Neural cell (in vitro differentiated cells): ENCODE results near the gene ZNF148. TPM values are rescaled to one million over a fixed set of nuclear protein-coding genes. Genes with fewer than 3 reads are reported as not detected.

Source experiments
- H2AFZ ChIP-seq: fragments of 200-600, 300-800 bp; sonication (generic), shearing (Covaris generic); 2 replicates; pipeline ENCODE4 v1.6.0; 2014; ENCODE audit warnings: low read depth, mild to moderate bottlenecking, antibody characterized with exemption, low read length, moderate library complexity
- H3F3A ChIP-seq: fragments of 200-600 bp; shearing (Covaris generic); 2 replicates; pipeline ENCODE4 v1.6.1; 2016; ENCODE audit warnings: mild to moderate bottlenecking, moderate library complexity, mixed read lengths, antibody characterized with exemption, low read length; ENCODE audit not compliant: insufficient read depth, poor library complexity, severe bottlenecking
- H3K27ac ChIP-seq: fragments of 200-600, 300-800 bp; sonication (generic), shearing (Covaris generic); 2 replicates; pipeline ENCODE4 v1.5.1; 2014; ENCODE audit warnings: mild to moderate bottlenecking, low read length, moderate library complexity
- H3K27me3 ChIP-seq: fragments of 300-800, 200-600 bp; sonication (generic), shearing (Covaris generic); 2 replicates; pipeline ENCODE4 v1.6.0; 2014; ENCODE audit warnings: mild to moderate bottlenecking, low read depth, low read length, moderate library complexity; ENCODE audit not compliant: insufficient read depth
- H3K36me3 ChIP-seq: fragments of 300-800, 200-600 bp; sonication (generic), shearing (Covaris generic); 2 replicates; pipeline ENCODE4 v1.5.1; 2014; ENCODE audit warnings: mild to moderate bottlenecking, antibody characterized with exemption, low read length, moderate library complexity; ENCODE audit not compliant: insufficient read depth
- H3K4me2 ChIP-seq: fragments of 300-800, 200-600 bp; sonication (generic), shearing (Covaris generic); 2 replicates; pipeline ENCODE4 v1.6.0; 2014; ENCODE audit warnings: mild to moderate bottlenecking, low read length
- H3K4me3 ChIP-seq: fragments of 300-800, 200-600 bp; sonication (generic), shearing (Covaris generic); 2 replicates; pipeline ENCODE4 v1.5.1; 2014; ENCODE audit warnings: mild to moderate bottlenecking, low read length, moderate library complexity
- H3K79me2 ChIP-seq: fragments of 200-600 bp; shearing (Covaris generic); replicated peaks from 2 replicates; pipeline ENCODE4 v1.6.0; 2014; ENCODE audit warnings: mild to moderate bottlenecking, low read length, moderate library complexity; ENCODE audit not compliant: insufficient read depth
- H3K9ac ChIP-seq: fragments of 300-800, 200-600 bp; sonication (generic), shearing (Covaris generic); 2 replicates; pipeline ENCODE4 v1.6.1; 2016; ENCODE audit warnings: mild to moderate bottlenecking, low read length, mixed read lengths
- H3K9me2 ChIP-seq: fragments of 200-600 bp; shearing (Covaris generic); 2 replicates; pipeline ENCODE4 v1.6.1; 2016; ENCODE audit warnings: mild to moderate bottlenecking, low read length, mixed read lengths; ENCODE audit not compliant: insufficient read depth
- H3K9me3 ChIP-seq: fragments of 200-600, 300-800 bp; sonication (generic), shearing (Covaris generic); 2 replicates; pipeline ENCODE4 v1.6.1; 2016; ENCODE audit warnings: mild to moderate bottlenecking, mixed run types, low read length, moderate library complexity, mixed read lengths
- H4K20me1 ChIP-seq: fragments of 200-600 bp; shearing (Covaris generic); 2 replicates; pipeline ENCODE4 v1.6.1; 2016; ENCODE audit warnings: mild to moderate bottlenecking, mixed run types; ENCODE audit not compliant: insufficient read depth
- CTCF ChIP-seq: fragments of 450-650 bp; IDR thresholded peaks from 2 replicates; pipeline ENCODE4 v1.5.1; 2014; ENCODE audit warnings: antibody characterized with exemption, mild to moderate bottlenecking, moderate library complexity; ENCODE audit not compliant: poor library complexity, severe bottlenecking
- EP300 ChIP-seq: fragments of 450-650 bp; conservative IDR thresholded peaks from 2 replicates; pipeline ENCODE4 v1.6.1; 2014; ENCODE audit warnings: antibody characterized with exemption, mild to moderate bottlenecking, moderate library complexity; ENCODE audit not compliant: poor library complexity, severe bottlenecking
- EZH2 ChIP-seq: fragments of 200-600, 300-800 bp; shearing (Covaris generic), sonication (generic); IDR thresholded peaks from 2 replicates; pipeline ENCODE4 v1.6.1; 2014; ENCODE audit warnings: antibody characterized with exemption, low read length, borderline replicate concordance, mild to moderate bottlenecking; ENCODE audit not compliant: insufficient read depth, poor library complexity, severe bottlenecking
- MXI1 ChIP-seq: fragments of 450-650 bp; conservative IDR thresholded peaks from 2 replicates; pipeline ENCODE4 v1.6.1; 2014; ENCODE audit warnings: antibody characterized with exemption, mild to moderate bottlenecking; ENCODE audit not compliant: poor library complexity, severe bottlenecking
- POLR2AphosphoS5 ChIP-seq: IDR thresholded peaks from 2 replicates; pipeline ENCODE4 v1.6.1; 2012
- RAD21 ChIP-seq: fragments of 450-650 bp; conservative IDR thresholded peaks from 2 replicates; pipeline ENCODE4 v1.6.1; 2014; ENCODE audit warnings: antibody characterized with exemption, mild to moderate bottlenecking, moderate library complexity
- REST ChIP-seq: IDR thresholded peaks from 2 replicates; pipeline ENCODE4 v1.6.1; 2012; ENCODE audit warnings: borderline replicate concordance
- SMC3 ChIP-seq: fragments of 450-650 bp; conservative IDR thresholded peaks from 2 replicates; pipeline ENCODE4 v1.6.1; 2014; ENCODE audit warnings: antibody characterized with exemption, mild to moderate bottlenecking, moderate library complexity; ENCODE audit not compliant: poor library complexity
- TAF1 ChIP-seq: IDR thresholded peaks from 2 replicates; pipeline ENCODE4 v1.6.1; 2012; ENCODE audit warnings: low read depth
- polyA plus RNA-seq: library from polyadenylated mRNA; depleted of rRNA; stranded (reverse); fragments of >200 nt; gene quantifications from 2 replicates; pipeline ENCODE4 v1.2.3, GENCODE V29; 2014

Gene ZNF148
- polyA plus RNA-seq, 1 donor from 2014 or later: 16.9 TPM

GRCh38 chr3:125203731-125204130 is 171.4 kb downstream of the ZNF148 start:
- no peak overlapping the region for H3K4me2 ChIP-seq
- TF ChIP-seq TAF1 (no peak), EP300 (no peak), CTCF (no peak), REST (no peak), EZH2 (no peak), MXI1 (no peak), RAD21 (no peak), SMC3 (no peak), POLR2AphosphoS5 (no peak)
- no peaks in the 10 kb centered on the region for H3K9me3 ChIP-seq
- H4K20me1 ChIP-seq: no peaks in the 10 kb centered on the region
- no peaks in the 10 kb centered on the region for H3K79me2 ChIP-seq
- H3K9ac ChIP-seq: no peak overlapping the region
- H2AFZ ChIP-seq: no peak overlapping the region
- no peak overlapping the region for H3K27ac ChIP-seq
- H3K9me2 ChIP-seq: no peaks in the 10 kb centered on the region
- H3F3A ChIP-seq: no peaks in the 10 kb centered on the region
- H3K27me3 ChIP-seq: no peaks in the 10 kb centered on the region
- no peak overlapping the region for H3K4me3 ChIP-seq
- no peaks in the 10 kb centered on the region for H3K36me3 ChIP-seq

DNA sequence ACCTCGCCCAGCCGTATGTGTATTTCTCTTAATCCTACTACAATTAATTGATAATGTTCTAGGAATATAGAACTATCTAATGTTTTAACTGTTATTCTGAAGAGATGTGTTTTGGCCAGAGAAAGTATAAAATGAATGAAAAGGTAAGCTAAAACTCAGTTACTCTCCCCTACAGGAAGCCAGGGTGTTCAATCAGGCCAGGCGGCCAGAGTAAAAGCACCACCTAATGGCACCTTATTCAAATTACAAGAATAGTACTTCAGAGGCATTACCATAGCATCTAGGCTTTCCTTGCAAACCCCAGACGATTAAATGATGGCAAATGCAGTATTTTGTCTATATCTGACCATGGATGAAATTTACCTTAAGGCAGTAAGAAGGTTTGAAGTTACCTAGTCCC is 172.9 kb downstream of the ZNF148 start:
- Histone ChIP-seq H3K27me3 (no peaks in the 10 kb centered on the region), H3K27ac (no peak overlapping the region), H3F3A (no peaks in the 10 kb centered on the region), H3K4me3 (no peak overlapping the region), H3K4me2 (no peak overlapping the region), H3K79me2 (no peaks in the 10 kb centered on the region), H3K9me3 (no peaks in the 10 kb centered on the region), H4K20me1 (no peaks in the 10 kb centered on the region), H3K9ac (no peak overlapping the region), H3K36me3 (no peaks in the 10 kb centered on the region), H3K9me2 (no peaks in the 10 kb centered on the region), H2AFZ (no peak overlapping the region)
- TF ChIP-seq POLR2AphosphoS5 (no peak), EP300 (no peak), MXI1 (no peak), CTCF (no peak), TAF1 (no peak), RAD21 (no peak), EZH2 (no peak), REST (no peak), SMC3 (no peak)
